Gastrocnemius medialis (tissue), 4 donors: ENCODE measurements around the gene POLN. TPM values are rescaled to one million over a fixed set of nuclear protein-coding genes. Genes with fewer than 3 reads are reported as not detected.
A peak's percentile ranks its signal among the peaks of the same experiment; 100 is the strongest.

Experiments used
- ATAC-seq, 2 donors: fragments of 150-250 bp; one replicate each; pipeline ENCODE4 v1.9.1; 2016
- DNase-seq, 2 donors: peaks; one replicate each; pipeline ENCODE4 v3.0.0-alpha.2; 2019
- H3K27ac ChIP-seq, 4 donors: fragments of 200-600 bp; sonication (generic); 1 replicate in 1 of 4; 2 replicates in 3 of 4; pipeline ENCODE4 v1.5.1; 2016 to 2018; ENCODE audit warnings: mild to moderate bottlenecking in 2 of 4, moderate library complexity in 1 of 4
- H3K27me3 ChIP-seq, 3 donors: fragments of 200-600 bp; sonication (generic) in 2 of 3; 1 replicate in 1 of 3; 2 replicates in 2 of 3; pipeline versions ENCODE4 v1.5.1 to v1.6.0; 2016 to 2019; ENCODE audit warnings: mild to moderate bottlenecking in 1 of 3, moderate library complexity in 1 of 3
- H3K36me3 ChIP-seq, 2 donors: fragments of 200-600 bp; sonication (generic) in 1 of 2; one replicate each; pipeline ENCODE4 v1.5.1; 2017 to 2018
- H3K4me1 ChIP-seq, 2 donors: fragments of 200-600 bp; sonication (generic) in 1 of 2; one replicate each; pipeline ENCODE4 v1.5.1; 2016 to 2017; ENCODE audit warnings: mild to moderate bottlenecking in 2 of 2
- H3K4me3 ChIP-seq, 4 donors: fragments of 200-600 bp; sonication (generic) in 3 of 4; 1 replicate in 1 of 4; 2 replicates in 3 of 4; pipeline ENCODE4 v1.5.1; 2016 to 2019; ENCODE audit warnings: mild to moderate bottlenecking in 2 of 4
- H3K9me3 ChIP-seq, 3 donors: fragments of 200-600 bp; sonication (generic) in 2 of 3; 1 replicate in 1 of 3; 2 replicates in 2 of 3; pipeline ENCODE4 v1.5.1; 2016 to 2019
- CTCF ChIP-seq, 5 experiments: fragments of 450-650 bp in 3 of 5; fragments of 200-600 bp in 2 of 5; sonication (generic) in 2 of 5; IDR thresholded peaks in 4 of 5; conservative IDR thresholded peaks in 1 of 5; 1 replicate in 4 of 5; 2 replicates in 1 of 5; pipeline ENCODE4 v1.5.1; 2016 to 2019; ENCODE audit warnings: antibody characterized with exemption in 5 of 5, mild to moderate bottlenecking in 3 of 5, moderate library complexity in 3 of 5
- POLR2A ChIP-seq, 2 donors: fragments of 450-650 bp; IDR thresholded peaks; one replicate each; pipeline ENCODE4 v1.6.1; 2017; ENCODE audit warnings: antibody characterized with exemption in 2 of 2, mild to moderate bottlenecking in 2 of 2, moderate library complexity in 2 of 2
- in situ Hi-C, 4 donors: fragments of 200-750 bp; cut with MboI; loops; one replicate each; pipeline versions ENCODE4 v1.15.0 to v1.8.0; 2017; ENCODE audit warnings: low sequenced_read_pairs in 4 of 4
- intact Hi-C: fragments of 100-400 bp; cut with DNase I; formaldehyde crosslinking; loops from one replicate; pipeline ENCODE4 v1.15.1; 2023; ENCODE audit warnings: low total_unique reads
- total RNA-seq, 4 donors: library from RNA; depleted of rRNA; stranded (reverse); fragments of >200 nt; gene quantifications; one replicate each; pipeline versions ENCODE4 v1.1.0 to v1.2.3, GENCODE V29; 2016

The POLN gene
- total RNA-seq, 4 donors from 2014 or later: 0.71 to 2.0 (median 0.86) TPM; not detected in 1

GRCh38 chr4:2256156-2256731, 14.3 kb upstream of the POLN start:
- Histone ChIP-seq H3K4me1 (peaks cover 53 to 87% of the 10 kb centered on the region in 2 donors), H3K4me3 (peak overlapping the region; percentile 5 to 34 (median 24)), H3K9me3 (no peaks in the 10 kb centered on the region), H3K27me3 (no peaks in the 10 kb centered on the region), H3K27ac (peak overlapping the region; percentile 85 to 98 (median 94)), H3K36me3 (peaks cover 0 to 23% of the 10 kb centered on the region in 2 donors)
- intact Hi-C loops: no loop called here
- TF ChIP-seq POLR2A (IDR thresholded peaks at IDR 0.05) (no peak), CTCF (IDR thresholded peaks at IDR 0.05 in 4 of 5, conservative IDR thresholded peaks at IDR 0.05 in 1 of 5) (no peak)
- ATAC-seq (no peak), DNase-seq (peak; percentile 1 to 31)
- in situ Hi-C loops: no loop called here

DNA sequence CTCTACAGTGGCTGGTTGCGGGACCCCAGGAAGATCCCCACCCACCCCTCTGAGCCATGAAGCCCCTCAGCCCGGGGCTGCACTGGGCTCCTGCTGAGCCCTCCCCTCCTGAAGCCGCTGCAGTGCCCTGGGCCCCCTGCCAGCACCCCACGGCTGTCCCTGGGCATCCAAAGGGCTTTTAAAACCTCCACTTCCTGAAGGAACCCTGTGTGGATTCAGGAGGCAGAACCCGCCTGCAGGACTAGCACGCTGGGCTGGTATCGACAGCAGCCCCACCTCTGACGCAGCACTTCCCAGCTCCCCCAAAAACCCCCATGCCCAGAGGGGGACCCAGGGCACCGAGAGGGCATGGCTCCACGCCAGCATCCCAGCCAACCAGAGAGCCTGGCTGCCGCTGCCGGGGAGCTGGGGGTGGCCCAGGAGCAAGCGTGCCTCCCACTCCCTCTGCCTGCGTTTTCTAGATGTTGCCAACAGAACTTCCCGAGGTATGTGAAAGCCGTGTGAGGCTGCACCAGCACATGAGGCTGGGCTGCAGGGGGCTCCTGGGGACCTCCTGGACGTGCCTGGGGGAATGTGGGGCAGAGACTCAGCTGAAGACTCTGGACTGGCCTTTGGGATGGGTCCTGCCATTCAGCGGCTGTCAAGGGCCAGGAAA, 13.7 kb upstream of the POLN start:
- DNase-seq (peak; percentile 1 to 14), ATAC-seq (no peak)
- peak overlapping the region; percentile 5 to 34 (median 24) for H3K4me3 ChIP-seq
- H3K4me1 ChIP-seq: peaks cover 51 to 82% of the 10 kb centered on the region in 2 donors
- peaks cover 0 to 29% of the 10 kb centered on the region in 2 donors for H3K36me3 ChIP-seq
- no peak for TF ChIP-seq POLR2A (IDR thresholded peaks at IDR 0.05)
- no peak for TF ChIP-seq CTCF (IDR thresholded peaks at IDR 0.05 in 4 of 5, conservative IDR thresholded peaks at IDR 0.05 in 1 of 5)
- peak overlapping the region; percentile 85 to 98 (median 94) for H3K27ac ChIP-seq
- intact Hi-C loops (no loop called here), in situ Hi-C loops (no loop called here)
- no peaks in the 10 kb centered on the region for H3K9me3 ChIP-seq
- H3K27me3 ChIP-seq: no peaks in the 10 kb centered on the region

DNA sequence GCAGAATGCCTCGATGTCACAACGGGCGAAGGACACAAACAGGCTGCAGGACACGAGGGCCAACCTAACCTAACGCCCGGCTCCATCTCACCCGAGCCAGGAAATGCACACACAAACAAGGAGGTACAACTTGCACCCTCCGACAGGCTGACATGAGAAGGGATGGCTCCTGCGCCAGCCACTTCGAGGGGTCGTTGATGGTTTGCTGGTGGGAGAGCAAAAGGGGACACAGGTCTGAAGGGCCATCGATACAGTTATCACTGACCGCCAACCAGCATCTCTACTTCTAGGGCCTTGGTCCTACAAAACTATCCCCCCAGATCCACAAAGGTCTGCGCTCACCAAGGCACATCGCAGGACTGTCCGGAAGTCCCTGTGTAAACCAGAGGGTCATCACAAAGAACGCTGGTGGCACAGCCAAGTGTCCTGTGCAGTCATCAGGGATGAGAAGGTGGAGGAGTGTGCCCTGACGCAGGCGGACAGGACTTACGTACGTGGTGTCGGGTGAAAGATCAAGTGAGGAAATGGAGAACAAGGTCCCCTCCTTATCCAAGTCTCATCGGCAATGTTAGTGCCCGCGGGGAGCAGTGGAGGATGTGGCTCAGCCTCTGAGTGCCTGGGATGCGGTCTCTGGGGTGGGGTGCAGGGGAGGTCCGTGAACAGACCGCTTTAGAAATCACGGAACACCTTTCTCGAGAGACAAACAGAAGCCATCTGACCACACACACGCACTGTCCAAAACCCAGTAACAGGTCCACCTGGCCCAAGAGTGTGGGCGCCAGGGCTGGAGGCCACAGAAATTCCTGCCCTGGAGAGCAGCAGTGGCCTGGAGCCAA, 13.0 kb upstream of the POLN start:
- no peak for ATAC-seq
- peak overlapping the region in 2 of 4 donors; percentile 23 to 34 for H3K4me3 ChIP-seq
- intact Hi-C loops: no loop called here
- no peak for TF ChIP-seq CTCF (IDR thresholded peaks at IDR 0.05 in 4 of 5, conservative IDR thresholded peaks at IDR 0.05 in 1 of 5)
- TF ChIP-seq POLR2A (IDR thresholded peaks at IDR 0.05): no peak
- in situ Hi-C loops: no loop called here
- H3K27me3 ChIP-seq: no peaks in the 10 kb centered on the region
- DNase-seq: peak in 1 of 2 donors; percentile 1
- H3K4me1 ChIP-seq: peaks cover 45 to 75% of the 10 kb centered on the region in 2 donors
- no peaks in the 10 kb centered on the region for H3K9me3 ChIP-seq
- H3K36me3 ChIP-seq: peaks cover 0 to 36% of the 10 kb centered on the region in 2 donors
- H3K27ac ChIP-seq: peak overlapping the region; percentile 85 to 98 (median 94)

- peak overlapping the region in 2 of 4 donors; percentile 7 to 39 for H3K27ac ChIP-seq
- peaks cover 0 to 51% of the 10 kb centered on the region in 2 donors for H3K36me3 ChIP-seq
- no peak for TF ChIP-seq POLR2A (IDR thresholded peaks at IDR 0.05)
- TF ChIP-seq CTCF (IDR thresholded peaks at IDR 0.05 in 4 of 5, conservative IDR thresholded peaks at IDR 0.05 in 1 of 5): no peak
- ATAC-seq (no peak), DNase-seq (peak in 1 of 2 donors; percentile 2)
- intact Hi-C loops (no loop called here), in situ Hi-C loops (no loop called here)
- no peaks in the 10 kb centered on the region for H3K9me3 ChIP-seq
- H3K4me1 ChIP-seq: peaks cover 30 to 61% of the 10 kb centered on the region in 2 donors
- no peaks in the 10 kb centered on the region for H3K27me3 ChIP-seq
- no peak overlapping the region for H3K4me3 ChIP-seq
Measured at GRCh38 chr4:2253160-2254084, 11.5 kb upstream of the POLN start.
